ENCODE data around the gene KRTAP1-1. TPM values are rescaled to one million over a fixed set of nuclear protein-coding genes. Genes with fewer than 3 reads are reported as not detected.

KRTAP1-1 gene
- total RNA-seq, 4 donors from 2014 or later = not detected

DNA sequence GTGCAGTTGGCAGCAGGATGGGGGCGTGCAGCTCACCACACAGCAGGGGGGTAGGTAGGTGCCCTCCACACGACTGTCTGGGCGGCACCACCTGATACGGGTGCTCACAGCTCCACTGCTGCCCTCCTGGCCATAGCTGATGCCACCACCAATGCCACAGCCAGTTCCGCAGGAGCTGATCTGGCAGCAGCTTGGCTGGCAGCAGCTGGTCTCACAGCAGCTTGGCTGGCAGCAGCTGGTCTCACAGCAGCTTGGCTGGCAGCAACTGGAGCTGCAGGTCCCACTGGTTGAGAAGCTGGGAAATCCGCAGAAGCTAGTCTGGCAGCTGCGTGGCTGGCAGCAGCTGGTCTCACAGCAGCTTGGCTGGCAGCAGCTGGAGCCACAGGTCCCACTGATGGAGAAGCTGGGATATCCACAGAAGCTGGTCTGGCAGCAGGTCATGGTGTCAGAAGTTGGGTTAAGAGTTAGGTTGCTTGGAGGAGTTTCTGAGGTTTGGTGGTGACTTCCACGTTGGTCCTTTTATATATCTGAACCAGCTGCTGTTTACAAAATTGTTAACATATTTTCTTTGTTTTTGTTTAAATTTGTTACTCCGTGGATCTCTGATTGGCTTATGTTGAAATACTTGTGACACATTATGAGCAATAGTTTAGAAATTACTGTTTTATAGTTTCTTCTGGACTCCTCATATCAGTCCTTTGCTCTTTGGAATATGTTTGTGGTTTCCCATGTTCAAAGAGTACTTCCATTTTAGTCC lies 14.4 kb downstream of the KRTAP1-1 start, which contains the start of gene KRTAP1-5:
Gene KRTAP1-5 (minus strand): TSS at position 494 of the 757 bp plus-strand sequence. CDS start 53 bp downstream, at position 441.
- ATAC-seq (ENCODE audit: low FRiP score) (no peak), DNase-seq (ENCODE audit: low spot score) (no peak)
- TF ChIP-seq, protein P1, sequence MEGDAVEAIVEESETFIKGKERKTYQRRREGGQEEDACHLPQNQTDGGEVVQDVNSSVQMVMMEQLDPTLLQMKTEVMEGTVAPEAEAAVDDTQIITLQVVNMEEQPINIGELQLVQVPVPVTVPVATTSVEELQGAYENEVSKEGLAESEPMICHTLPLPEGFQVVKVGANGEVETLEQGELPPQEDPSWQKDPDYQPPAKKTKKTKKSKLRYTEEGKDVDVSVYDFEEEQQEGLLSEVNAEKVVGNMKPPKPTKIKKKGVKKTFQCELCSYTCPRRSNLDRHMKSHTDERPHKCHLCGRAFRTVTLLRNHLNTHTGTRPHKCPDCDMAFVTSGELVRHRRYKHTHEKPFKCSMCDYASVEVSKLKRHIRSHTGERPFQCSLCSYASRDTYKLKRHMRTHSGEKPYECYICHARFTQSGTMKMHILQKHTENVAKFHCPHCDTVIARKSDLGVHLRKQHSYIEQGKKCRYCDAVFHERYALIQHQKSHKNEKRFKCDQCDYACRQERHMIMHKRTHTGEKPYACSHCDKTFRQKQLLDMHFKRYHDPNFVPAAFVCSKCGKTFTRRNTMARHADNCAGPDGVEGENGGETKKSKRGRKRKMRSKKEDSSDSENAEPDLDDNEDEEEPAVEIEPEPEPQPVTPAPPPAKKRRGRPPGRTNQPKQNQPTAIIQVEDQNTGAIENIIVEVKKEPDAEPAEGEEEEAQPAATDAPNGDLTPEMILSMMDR (IDR thresholded peaks at IDR 0.05) = no peak

DNA sequence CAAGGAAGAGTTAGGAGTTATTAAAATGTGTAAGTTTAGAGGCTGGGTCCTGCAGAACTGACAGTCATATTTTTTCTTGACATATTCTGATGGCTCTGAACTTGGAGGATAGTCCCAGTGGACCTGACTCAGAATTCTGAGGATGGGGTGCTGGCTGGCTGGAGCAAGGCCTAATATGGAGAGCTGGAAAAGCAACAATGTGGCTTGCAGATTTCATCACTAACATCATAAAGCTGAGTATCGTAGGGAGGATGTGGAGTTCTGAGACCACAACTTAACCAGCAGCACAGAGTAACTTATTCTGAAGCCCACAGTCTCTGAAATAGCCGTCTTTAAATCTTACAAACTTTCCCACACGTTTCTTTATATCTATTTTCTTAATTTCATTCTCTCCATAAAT lies 16.6 kb downstream of the KRTAP1-1 start:
- TF ChIP-seq, protein P1 (IDR thresholded peaks at IDR 0.05) = no peak
- ATAC-seq (ENCODE audit: low FRiP score) (no peak), DNase-seq (ENCODE audit: low spot score) (no peak)

DNA sequence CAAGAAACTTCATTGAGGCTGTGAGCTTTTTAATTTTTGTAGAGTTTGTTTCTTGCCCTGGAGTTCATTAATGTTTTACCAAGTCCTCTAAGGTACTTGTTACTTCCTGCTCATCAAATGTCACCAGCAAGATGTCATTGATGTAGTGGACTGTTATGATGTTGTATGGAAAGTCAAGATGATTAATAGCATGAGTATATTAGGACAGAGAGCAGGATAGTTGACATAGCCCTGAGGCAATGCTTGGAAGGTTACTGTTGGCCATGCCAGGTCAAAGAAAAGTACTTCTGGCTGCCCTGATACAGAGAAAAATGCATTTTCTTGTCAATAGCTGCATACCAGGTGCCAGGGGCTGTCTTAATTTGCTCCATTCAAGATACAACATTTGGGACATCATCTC lies 20.9 kb downstream of the KRTAP1-1 start:
- TF ChIP-seq, protein P1 (IDR thresholded peaks at IDR 0.05) = no peak
- DNase-seq (ENCODE audit: low spot score) = no peak
- ATAC-seq (ENCODE audit: low FRiP score) = no peak

DNA sequence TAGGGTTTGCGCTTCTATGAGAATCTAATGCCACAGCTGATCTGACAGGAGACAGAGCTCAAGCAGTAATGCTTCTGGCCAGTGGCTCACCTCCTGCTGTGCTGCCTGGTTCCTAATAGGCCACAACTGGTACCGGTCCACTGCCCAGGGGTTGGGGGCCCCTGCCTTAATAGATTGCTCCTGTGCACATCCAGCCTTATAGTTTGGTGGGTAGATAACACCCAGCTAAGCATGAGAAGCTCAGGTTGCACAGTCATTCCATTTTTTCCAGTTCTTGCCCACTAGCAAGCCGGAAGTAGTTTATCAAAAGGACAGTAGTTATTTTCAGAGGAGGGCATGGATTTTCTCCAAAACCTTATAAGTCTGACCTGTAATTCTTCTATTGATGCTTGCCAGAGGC lies 21.8 kb downstream of the KRTAP1-1 start:
- DNase-seq (ENCODE audit: low spot score) = no peak
- TF ChIP-seq, protein P1 (IDR thresholded peaks at IDR 0.05) = no peak
- ATAC-seq (ENCODE audit: low FRiP score) = no peak

DNA sequence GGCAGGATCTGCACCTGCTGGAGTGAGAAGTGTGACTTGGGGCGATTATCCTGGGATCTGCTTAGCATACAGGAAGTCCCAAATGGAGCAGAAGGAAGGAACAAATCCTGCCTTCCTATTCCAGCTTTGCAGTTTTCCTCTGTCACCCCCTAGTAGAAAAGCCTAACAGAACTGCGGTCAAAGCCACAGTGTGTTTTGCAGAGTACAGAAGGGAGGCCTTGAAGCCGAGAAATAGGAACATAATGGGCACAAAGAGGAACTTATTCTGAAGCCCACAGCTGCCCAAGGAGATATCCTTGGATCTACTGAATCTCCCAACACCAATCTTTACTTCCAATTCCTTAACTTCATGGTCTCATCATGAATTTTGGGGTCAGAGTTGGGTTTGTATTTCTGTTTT lies 22.7 kb downstream of the KRTAP1-1 start:
- ATAC-seq (ENCODE audit: low FRiP score) (no peak), DNase-seq (ENCODE audit: low spot score) (no peak)
- TF ChIP-seq, protein P1 (IDR thresholded peaks at IDR 0.05) = no peak

DNA sequence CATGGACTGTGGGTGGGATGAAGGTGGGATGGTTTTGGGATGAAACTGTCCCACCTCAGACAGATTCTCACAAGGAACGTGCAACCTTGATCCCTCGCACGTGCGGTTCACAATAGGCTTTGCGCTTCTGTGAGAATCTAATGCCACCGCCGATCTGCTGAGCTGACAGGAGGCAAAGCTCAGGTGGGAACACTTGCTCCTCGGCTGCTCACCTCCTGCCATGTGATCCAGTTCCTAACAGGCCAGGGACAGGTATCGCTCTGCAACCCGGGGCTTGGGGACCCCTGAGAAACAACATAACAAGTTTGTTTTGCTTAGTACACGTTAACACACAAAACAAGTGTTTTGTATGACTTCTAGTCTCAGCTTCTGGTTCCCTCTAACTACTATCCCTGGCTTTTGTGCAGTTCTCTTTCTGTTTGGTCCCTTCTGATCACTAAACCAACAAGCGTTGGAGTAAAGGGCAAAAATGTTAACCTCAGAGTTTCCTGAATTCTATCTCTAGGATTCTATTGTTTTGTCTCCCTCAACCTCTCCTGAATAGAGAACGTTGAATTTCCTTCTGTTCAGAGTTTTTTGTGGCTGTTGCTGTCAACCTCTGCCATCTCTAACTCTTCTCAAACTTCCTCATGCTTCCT lies 24.6 kb downstream of the KRTAP1-1 start:
- ATAC-seq (ENCODE audit: low FRiP score) (no peak), DNase-seq (ENCODE audit: low spot score) (no peak)
- TF ChIP-seq, protein P1 (IDR thresholded peaks at IDR 0.05) = no peak

DNA sequence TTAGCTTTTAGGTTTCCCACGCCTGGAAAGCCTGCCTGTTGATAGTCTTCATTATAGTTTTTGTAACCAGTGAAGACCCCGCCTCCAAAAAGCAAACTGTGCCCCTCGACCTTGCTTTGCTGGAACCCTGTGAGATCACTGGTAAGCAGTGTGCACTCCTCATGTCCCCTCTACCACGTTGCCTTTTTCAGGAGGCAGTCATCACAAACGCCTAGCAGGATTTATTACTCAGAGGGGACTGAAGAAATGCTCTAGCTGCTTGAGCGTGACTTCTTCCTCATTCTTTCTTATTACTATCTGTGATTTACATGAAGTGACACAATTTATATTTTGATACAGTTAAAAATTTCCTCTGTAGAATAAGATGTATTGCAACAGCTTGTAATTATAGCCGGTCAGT lies 25.8 kb downstream of the KRTAP1-1 start:
- TF ChIP-seq, protein P1 (IDR thresholded peaks at IDR 0.05) = no peak
- no peak for DNase-seq (ENCODE audit: low spot score)
- no peak for ATAC-seq (ENCODE audit: low FRiP score)
